Measurements from ENCODE around the gene NOS3.

GRCh38 chr7:150968056-150968733 lies 22.6 kb upstream of the NOS3 start:
- TF ChIP-seq CTCF (IDR thresholded peaks at IDR 0.05) (no peak), POLR2A (IDR thresholded peaks at IDR 0.05) (no peak)

Data from thyroid gland (tissue), 4 donors.